Measurements from ENCODE around the gene BTF3L4. TPM values are rescaled to one million over a fixed set of nuclear protein-coding genes. Genes with fewer than 3 reads are reported as not detected.

Gene BTF3L4
- total RNA-seq = 74.0 to 78.1 TPM (median 76.3 TPM) in 3 replicates

DNA sequence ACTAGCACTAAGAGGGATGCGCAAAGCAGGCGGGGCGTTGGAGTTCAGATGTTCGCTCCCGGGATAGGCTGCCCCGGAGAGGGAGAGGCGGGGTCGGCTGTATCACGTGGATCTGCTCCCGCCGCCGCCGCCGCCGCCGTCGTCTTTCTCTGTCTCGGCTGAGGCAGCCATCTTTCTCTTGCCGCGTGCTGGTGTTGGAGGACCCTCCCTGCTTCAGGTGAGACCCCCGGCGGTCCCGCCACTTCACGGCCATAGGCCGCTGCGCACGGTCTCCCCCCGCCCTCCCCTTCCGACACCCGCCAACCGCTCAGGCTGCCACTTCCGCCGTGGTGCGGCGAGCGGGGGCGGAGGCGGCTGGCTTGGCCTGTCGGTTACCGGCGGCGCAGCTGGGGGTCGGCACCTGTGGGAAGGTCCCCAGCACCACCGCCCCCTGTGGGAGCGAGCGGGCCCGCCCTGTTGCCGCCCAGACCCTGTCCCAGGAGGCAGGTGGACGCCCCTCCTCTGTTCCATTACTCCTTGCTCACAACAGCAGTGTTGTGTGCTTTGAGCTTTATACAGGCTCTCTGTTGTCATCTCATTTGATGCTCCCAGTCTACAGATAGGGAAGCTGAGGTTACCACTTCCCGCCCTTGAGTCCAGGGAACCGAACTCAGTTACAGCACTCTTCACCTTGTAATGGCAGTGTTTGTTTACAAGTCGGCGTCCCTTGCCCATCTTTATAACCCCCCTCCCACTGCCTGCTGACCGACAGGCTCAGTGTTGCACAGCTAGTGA, at the start of gene BTF3L4:
Gene BTF3L4, plus strand, starts transcription at position 133 of the 774 bp plus-strand sequence. CDS start 3,553 bp downstream, outside the sequence.
- peak; percentile 87 to 91 for DNase-seq (ENCODE audit: low spot score in 2 of 2, unreplicated experiment in 2 of 2)
- Mint-ChIP-seq H3K4me3 (peak within 1 kb of the TSS; percentile 93), H3K4me1 (peaks cover 47% of the 10 kb centered on the region), H3K27me3 (ENCODE audit: low read depth) (no peaks in the 10 kb centered on the region), H3K9me3 (no peaks in the 10 kb centered on the region), H3K27ac (peak within 1 kb of the TSS; percentile 96), H3K36me3 (peaks cover 11% of the 10 kb centered on the region)
- no peak for TF ChIP-seq CTCF (IDR thresholded peaks at IDR 0.05; ENCODE audit: unreplicated experiment)

GRCh38 chr1:52007215-52008002, 48.7 kb upstream of the BTF3L4 start:
- H3K9me3 Mint-ChIP-seq = no peaks in the 10 kb centered on the region
- H3K4me3 Mint-ChIP-seq = no peak overlapping the region
- no peaks in the 10 kb centered on the region for H3K36me3 Mint-ChIP-seq
- no peak for DNase-seq (ENCODE audit: low spot score in 2 of 2, unreplicated experiment in 2 of 2)
- peak overlapping the region; percentile 53 for H3K27ac Mint-ChIP-seq
- TF ChIP-seq CTCF (IDR thresholded peaks at IDR 0.05; ENCODE audit: unreplicated experiment) = no peak
- H3K27me3 Mint-ChIP-seq (ENCODE audit: low read depth) = no peaks in the 10 kb centered on the region
- H3K4me1 Mint-ChIP-seq = peaks cover 20% of the 10 kb centered on the region

- Mint-ChIP-seq H3K27ac (peak overlapping the region; percentile 53), H3K36me3 (no peaks in the 10 kb centered on the region), H3K9me3 (no peaks in the 10 kb centered on the region), H3K27me3 (ENCODE audit: low read depth) (no peaks in the 10 kb centered on the region), H3K4me1 (peaks cover 20% of the 10 kb centered on the region), H3K4me3 (no peak overlapping the region)
- no peak for TF ChIP-seq CTCF (IDR thresholded peaks at IDR 0.05; ENCODE audit: unreplicated experiment)
- no peak for DNase-seq (ENCODE audit: low spot score in 2 of 2, unreplicated experiment in 2 of 2)
Observed at GRCh38 chr1:52008071-52008809, 47.9 kb upstream of the BTF3L4 start.

DNA sequence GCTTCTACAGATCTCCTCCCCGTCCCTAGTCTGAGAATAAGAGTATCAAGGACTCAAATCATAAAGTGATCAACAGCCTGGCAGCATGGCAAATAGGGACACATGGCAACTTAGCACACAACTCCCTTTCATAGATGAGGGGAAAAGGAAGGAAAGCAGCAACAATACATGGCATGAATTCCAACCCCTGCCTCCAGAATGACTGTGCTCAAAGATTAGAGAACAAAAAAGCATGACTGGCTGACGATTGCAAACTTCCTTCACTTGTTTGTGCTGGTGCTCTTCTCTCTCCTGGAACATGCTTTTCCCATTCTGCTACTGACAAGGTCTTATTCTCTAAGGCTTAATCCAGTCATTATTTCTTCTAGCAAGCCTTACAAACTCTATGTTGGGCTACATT, 34.0 kb upstream of the BTF3L4 start:
- no peak for TF ChIP-seq CTCF (IDR thresholded peaks at IDR 0.05; ENCODE audit: unreplicated experiment)
- Mint-ChIP-seq H3K4me3 (no peak overlapping the region), H3K4me1 (no peaks in the 10 kb centered on the region), H3K9me3 (no peaks in the 10 kb centered on the region), H3K27me3 (ENCODE audit: low read depth) (no peaks in the 10 kb centered on the region), H3K27ac (no peak overlapping the region), H3K36me3 (peaks cover 41% of the 10 kb centered on the region)
- DNase-seq (ENCODE audit: low spot score in 2 of 2, unreplicated experiment in 2 of 2) = no peak

DNA sequence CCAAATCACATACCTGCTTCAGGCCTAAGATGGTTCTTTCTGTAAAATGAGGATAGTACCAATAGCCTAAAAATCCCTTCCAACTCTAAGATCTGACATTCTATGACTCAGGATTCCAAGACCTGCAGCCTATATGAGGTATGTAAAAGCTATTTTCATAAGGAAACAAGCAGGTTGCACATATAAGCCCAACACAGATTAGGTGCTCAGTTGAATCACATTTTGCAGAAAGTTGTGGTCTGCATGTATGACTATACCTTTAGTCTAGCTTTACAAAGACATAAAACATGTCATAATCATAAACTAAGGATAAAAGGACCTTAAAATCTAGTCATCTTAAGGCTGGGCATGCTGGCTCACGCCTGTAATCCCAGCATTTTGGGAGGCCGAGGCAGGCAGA, 29.8 kb upstream of the BTF3L4 start:
- peaks cover 7% of the 10 kb centered on the region for H3K4me1 Mint-ChIP-seq
- no peaks in the 10 kb centered on the region for H3K27me3 Mint-ChIP-seq (ENCODE audit: low read depth)

More for the DNA sequence above, 29.8 kb upstream of the BTF3L4 start:
- no peak overlapping the region for H3K4me3 Mint-ChIP-seq
- no peaks in the 10 kb centered on the region for H3K9me3 Mint-ChIP-seq
- no peak for DNase-seq (ENCODE audit: low spot score in 2 of 2, unreplicated experiment in 2 of 2)
- H3K27ac Mint-ChIP-seq = no peak overlapping the region
- peaks cover 28% of the 10 kb centered on the region for H3K36me3 Mint-ChIP-seq
- TF ChIP-seq CTCF (IDR thresholded peaks at IDR 0.05; ENCODE audit: unreplicated experiment) = no peak
